Calu3 (cell line): Measurements from ENCODE around the gene ST6GALNAC6. TPM values are rescaled to one million over a fixed set of nuclear protein-coding genes. Genes with fewer than 3 reads are reported as not detected.
"Not testable (repeated sequence)": the region's sequence is repeated elsewhere in the genome, so short reads cannot be mapped to it uniquely, and the experiment has no call there.

Source experiments
- BruUV-seq: library from RNA; stranded (reverse); fragments of 400-500 nt; replicated peaks from 2 replicates; lab custom pipeline; 2021; lab: Mats Ljungman, UMichigan
- CTCF ChIA-PET: fragments of 300-600 bp; sonication (Branson Sonifier 250); formaldehyde crosslinking; loops from one replicate; lab custom pipeline; 2022; ENCODE audit warnings: antibody characterized with exemption; lab: Charles Lee
- DNase-seq: peaks from one replicate; pipeline ENCODE4 v3.0.0; 2022
- H3K27ac Mint-ChIP-seq: one replicate; pipeline ENCODE4 v1.8.0; 2022; ENCODE audit warnings: mixed read lengths; ENCODE audit not compliant: unreplicated experiment
- H3K27me3 Mint-ChIP-seq: one replicate; pipeline ENCODE4 v1.8.0; 2022; ENCODE audit warnings: mixed read lengths; ENCODE audit not compliant: unreplicated experiment
- H3K36me3 Mint-ChIP-seq: one replicate; pipeline ENCODE4 v1.8.0; 2022; ENCODE audit warnings: mild to moderate bottlenecking, moderate library complexity, mixed read lengths; ENCODE audit not compliant: insufficient read depth, unreplicated experiment
- H3K4me1 Mint-ChIP-seq: one replicate; pipeline ENCODE4 v1.8.0; 2022; ENCODE audit warnings: mild to moderate bottlenecking, low read depth, mixed read lengths; ENCODE audit not compliant: unreplicated experiment
- H3K4me3 Mint-ChIP-seq: one replicate; pipeline ENCODE4 v1.8.0; 2022; ENCODE audit warnings: mild to moderate bottlenecking, low read depth, moderate library complexity, mixed read lengths; ENCODE audit not compliant: unreplicated experiment
- H3K9me3 Mint-ChIP-seq: one replicate; pipeline ENCODE4 v1.8.0; 2022; ENCODE audit warnings: low read depth, mixed read lengths; ENCODE audit not compliant: unreplicated experiment
- intact Hi-C: fragments of 100-400 bp; cut with micrococcal nuclease; formaldehyde crosslinking; loops from one replicate; pipeline ENCODE4 v1.10.0; 2022; ENCODE audit not compliant: unreplicated experiment
- total RNA-seq: library from RNA; stranded (reverse); gene quantifications from 2 replicates; pipeline ENCODE4 v1.2.3, GENCODE V29; 2022
- TF ChIP-seq, protein P1 (sequence below): fragments of 200-600 bp; IDR thresholded peaks from one replicate; pipeline ENCODE4 v1.8.0; 2022; ENCODE audit warnings: antibody characterized with exemption; ENCODE audit not compliant: unreplicated experiment

Gene ST6GALNAC6
- total RNA-seq, 1 experiment from 2014 or later, result 9.1 TPM

DNA sequence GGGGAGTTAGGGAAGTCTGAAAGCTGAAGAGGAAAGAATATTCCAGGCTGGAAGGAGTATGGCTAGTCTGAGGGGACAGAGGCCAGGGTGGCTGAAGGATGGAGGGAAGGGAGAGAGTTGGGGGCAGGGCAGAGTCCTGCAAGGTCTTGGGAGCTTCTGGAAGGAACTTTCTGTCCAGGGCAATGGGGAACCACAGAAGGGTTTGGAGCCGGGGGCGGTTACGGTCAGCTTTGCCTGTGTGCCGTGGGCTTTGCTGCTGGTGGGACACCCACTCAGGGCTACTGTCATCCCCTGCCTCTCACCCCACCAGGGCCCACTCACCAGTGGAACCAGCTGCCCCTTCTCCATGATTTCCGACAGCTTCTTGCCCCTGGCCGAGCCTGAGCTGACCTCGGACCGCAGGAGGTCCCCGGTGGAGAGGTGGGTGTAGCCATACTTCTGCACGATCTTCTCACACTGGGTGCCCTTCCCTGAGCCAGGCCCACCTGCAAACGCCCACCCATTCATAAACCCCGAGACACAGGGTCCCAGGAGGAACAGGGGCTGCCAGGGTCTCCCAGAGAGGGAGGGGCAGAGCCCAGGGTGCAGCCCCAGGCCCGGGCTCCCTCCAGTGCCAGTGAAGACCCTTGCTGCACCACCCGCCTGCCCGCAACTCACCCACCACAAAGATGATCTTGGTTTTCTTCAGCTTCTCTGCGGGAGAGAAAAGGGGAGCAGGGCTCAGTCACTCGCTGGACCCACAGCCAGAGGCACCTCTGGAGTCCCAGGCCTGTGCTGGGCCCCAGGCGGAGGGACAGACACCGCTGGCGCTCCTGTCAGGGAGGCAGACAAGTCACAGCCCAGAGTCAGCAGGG is 26.8 kb downstream of the ST6GALNAC6 start:
- H3K4me3 Mint-ChIP-seq, result no peak overlapping the region
- CTCF ChIA-PET, result interaction anchor here (0.6 kb wide), 1 partner anchor 146 kb away, joined by 8 read pairs; no protein-coding TSS in a partner anchor
- DNase-seq, result no peak
- intact Hi-C loops, result loop anchor here (5.0 kb wide), 1 partner anchor 135 kb away; the partner anchor contains the start of gene TOR2A
- no TSS peak for BruUV-seq
- H3K27me3 Mint-ChIP-seq, result no peaks in the 10 kb centered on the region
- H3K36me3 Mint-ChIP-seq, result no peaks in the 10 kb centered on the region
- H3K27ac Mint-ChIP-seq, result no peak overlapping the region
- TF ChIP-seq, protein P1, sequence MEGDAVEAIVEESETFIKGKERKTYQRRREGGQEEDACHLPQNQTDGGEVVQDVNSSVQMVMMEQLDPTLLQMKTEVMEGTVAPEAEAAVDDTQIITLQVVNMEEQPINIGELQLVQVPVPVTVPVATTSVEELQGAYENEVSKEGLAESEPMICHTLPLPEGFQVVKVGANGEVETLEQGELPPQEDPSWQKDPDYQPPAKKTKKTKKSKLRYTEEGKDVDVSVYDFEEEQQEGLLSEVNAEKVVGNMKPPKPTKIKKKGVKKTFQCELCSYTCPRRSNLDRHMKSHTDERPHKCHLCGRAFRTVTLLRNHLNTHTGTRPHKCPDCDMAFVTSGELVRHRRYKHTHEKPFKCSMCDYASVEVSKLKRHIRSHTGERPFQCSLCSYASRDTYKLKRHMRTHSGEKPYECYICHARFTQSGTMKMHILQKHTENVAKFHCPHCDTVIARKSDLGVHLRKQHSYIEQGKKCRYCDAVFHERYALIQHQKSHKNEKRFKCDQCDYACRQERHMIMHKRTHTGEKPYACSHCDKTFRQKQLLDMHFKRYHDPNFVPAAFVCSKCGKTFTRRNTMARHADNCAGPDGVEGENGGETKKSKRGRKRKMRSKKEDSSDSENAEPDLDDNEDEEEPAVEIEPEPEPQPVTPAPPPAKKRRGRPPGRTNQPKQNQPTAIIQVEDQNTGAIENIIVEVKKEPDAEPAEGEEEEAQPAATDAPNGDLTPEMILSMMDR, result no peak
- H3K9me3 Mint-ChIP-seq, result no peaks in the 10 kb centered on the region
- no peaks in the 10 kb centered on the region for H3K4me1 Mint-ChIP-seq

DNA sequence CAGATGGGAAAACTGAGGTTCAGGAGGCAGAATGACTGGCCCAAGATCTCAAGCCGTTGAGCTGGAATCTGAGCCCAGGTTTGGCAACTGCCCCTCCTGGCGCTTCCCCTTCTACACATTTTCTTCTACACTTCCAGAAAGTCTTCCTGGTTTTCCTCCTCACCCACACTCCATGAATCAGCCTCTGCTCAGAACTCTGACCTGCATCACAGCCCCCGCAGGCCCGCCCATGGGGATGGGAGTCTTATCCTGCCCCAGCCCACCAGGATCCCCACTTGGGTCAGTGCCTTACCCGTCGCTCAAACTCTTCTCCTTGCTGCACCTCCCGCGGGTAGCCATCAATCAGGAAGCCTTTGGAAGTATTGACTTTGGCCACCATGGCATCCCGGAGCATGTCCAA is 27.9 kb downstream of the ST6GALNAC6 start:
- no peaks in the 10 kb centered on the region for H3K9me3 Mint-ChIP-seq
- no peaks in the 10 kb centered on the region for H3K36me3 Mint-ChIP-seq
- intact Hi-C loops, result loop anchor here (5.0 kb wide), 1 partner anchor 134 kb away; the partner anchor contains the start of gene TOR2A
- no peaks in the 10 kb centered on the region for H3K4me1 Mint-ChIP-seq
- no peak for DNase-seq
- BruUV-seq, result no TSS peak
- H3K4me3 Mint-ChIP-seq, result no peak overlapping the region
- H3K27ac Mint-ChIP-seq, result no peak overlapping the region
- CTCF ChIA-PET, result interaction anchor here (0.6 kb wide), 1 partner anchor 158 kb away, joined by 3 read pairs; no protein-coding TSS in a partner anchor
- no peaks in the 10 kb centered on the region for H3K27me3 Mint-ChIP-seq
- TF ChIP-seq, protein P1, result no peak

DNA sequence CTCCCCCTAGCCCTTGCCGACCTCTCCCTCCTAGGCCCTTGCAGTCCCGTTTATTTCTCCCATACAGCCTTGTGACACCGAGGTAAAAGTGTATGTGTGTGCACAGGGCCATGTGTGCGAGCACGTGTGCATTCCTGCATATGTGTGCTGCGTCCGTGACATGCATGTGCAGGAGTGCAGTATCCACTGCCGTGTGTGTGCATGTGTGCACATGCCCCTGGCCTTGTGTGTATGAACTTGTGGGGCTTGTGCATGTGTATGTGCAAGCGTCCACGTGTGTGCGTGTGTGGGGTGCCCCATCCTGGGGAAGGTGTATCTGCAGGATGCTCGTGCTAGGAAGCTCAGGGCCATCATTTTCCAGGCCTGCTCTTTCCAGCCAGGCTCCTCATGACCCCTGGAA is 28.5 kb downstream of the ST6GALNAC6 start:
- TF ChIP-seq, protein P1, result no peak
- Mint-ChIP-seq H3K4me1 (no peaks in the 10 kb centered on the region), H3K36me3 (no peaks in the 10 kb centered on the region), H3K27ac (no peak overlapping the region), H3K27me3 (no peaks in the 10 kb centered on the region), H3K4me3 (no peak overlapping the region), H3K9me3 (no peaks in the 10 kb centered on the region)
- BruUV-seq, result no TSS peak
- intact Hi-C loops, result loop anchor here (5.0 kb wide), 1 partner anchor 134 kb away; the partner anchor contains the start of gene TOR2A
- CTCF ChIA-PET, result interaction anchor here (0.6 kb wide), 1 partner anchor 159 kb away, joined by 3 read pairs; no protein-coding TSS in a partner anchor
- DNase-seq, result no peak

DNA sequence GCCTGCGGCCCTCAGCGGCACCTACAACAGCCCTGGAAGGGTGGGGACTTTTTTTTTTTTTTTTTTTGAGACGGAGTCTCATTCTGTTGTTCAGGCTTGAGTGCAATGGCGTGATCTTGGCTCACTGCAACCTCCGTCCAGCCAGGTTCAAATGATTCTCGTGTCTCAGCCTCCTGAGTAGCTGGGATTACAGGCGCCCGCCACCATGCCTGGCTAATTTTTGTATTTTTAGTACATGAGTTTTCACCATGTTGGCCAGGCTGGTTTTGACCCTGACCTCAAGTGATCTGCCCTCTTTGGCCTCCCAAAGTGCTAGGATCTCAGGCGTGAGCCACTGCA is 29.3 kb downstream of the ST6GALNAC6 start:
- CTCF ChIA-PET, result interaction anchor here (0.7 to 2.4 kb wide), 9 partner anchors 45 to 923 kb away, joined by 3 to 21 read pairs (median 4); partner anchors contain the start of genes FPGS and TOR2A

More for the DNA sequence above, 29.3 kb downstream of the ST6GALNAC6 start:
- not testable (repeated sequence) for H3K9me3 Mint-ChIP-seq, DNase-seq, H3K27ac Mint-ChIP-seq, BruUV-seq, H3K4me1 Mint-ChIP-seq, H3K36me3 Mint-ChIP-seq, H3K4me3 Mint-ChIP-seq, H3K27me3 Mint-ChIP-seq
- intact Hi-C loops, result loop anchor here (5.0 kb wide), 1 partner anchor 133 kb away; the partner anchor contains the start of gene TOR2A
